Fibroblast of skin of left quadriceps (primary cell): Measurements from ENCODE around the gene PDZD2.
A peak's percentile ranks its signal among the peaks of the same experiment; 100 is the strongest.
"Not testable (repeated sequence)": the region's sequence is repeated elsewhere in the genome, so short reads cannot be mapped to it uniquely, and the experiment has no call there.

ENCODE experiments used
- DNase-seq, 2 experiments: peaks; one replicate each; pipeline ENCODE4 v3.0.0-alpha.2; 2013; ENCODE audit warnings: low read depth in 2 of 2

PDZD2 gene

GRCh38 chr5:31769530-31769929, 130.6 kb downstream of the PDZD2 start:
- no peak for DNase-seq

- DNase-seq, result no peak
Measured at GRCh38 chr5:31770132-31770720, 131.3 kb downstream of the PDZD2 start.

GRCh38 chr5:31770998-31771397, 132.1 kb downstream of the PDZD2 start:
- DNase-seq, result no peak

DNA sequence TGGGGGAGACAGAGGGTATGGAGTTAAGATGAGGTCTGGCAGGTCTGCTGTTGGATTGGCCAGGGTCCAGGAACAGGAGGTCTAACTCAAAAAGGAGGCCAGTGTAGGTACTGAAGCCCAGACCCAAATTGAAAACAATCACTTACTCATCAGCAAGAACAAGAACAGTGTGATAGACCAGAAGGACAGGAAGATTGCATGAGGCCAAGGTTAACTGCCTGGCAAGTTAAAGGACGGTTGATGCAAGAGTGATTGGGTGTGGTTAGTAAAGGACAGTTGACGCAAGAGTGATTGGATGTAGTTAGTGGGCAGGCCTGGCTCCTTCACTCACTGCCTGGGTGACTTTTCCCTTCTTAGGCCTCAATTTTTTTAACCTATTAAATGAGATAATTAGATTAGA, 132.6 kb downstream of the PDZD2 start:
- DNase-seq, result no peak

GRCh38 chr5:31776294-31776693, 137.4 kb downstream of the PDZD2 start:
- DNase-seq, result not testable (repeated sequence)

GRCh38 chr5:31776976-31777651, 138.2 kb downstream of the PDZD2 start:
- DNase-seq, result no peak

- DNase-seq, result no peak
Measured at GRCh38 chr5:31781772-31782171, 142.8 kb downstream of the PDZD2 start.

DNA sequence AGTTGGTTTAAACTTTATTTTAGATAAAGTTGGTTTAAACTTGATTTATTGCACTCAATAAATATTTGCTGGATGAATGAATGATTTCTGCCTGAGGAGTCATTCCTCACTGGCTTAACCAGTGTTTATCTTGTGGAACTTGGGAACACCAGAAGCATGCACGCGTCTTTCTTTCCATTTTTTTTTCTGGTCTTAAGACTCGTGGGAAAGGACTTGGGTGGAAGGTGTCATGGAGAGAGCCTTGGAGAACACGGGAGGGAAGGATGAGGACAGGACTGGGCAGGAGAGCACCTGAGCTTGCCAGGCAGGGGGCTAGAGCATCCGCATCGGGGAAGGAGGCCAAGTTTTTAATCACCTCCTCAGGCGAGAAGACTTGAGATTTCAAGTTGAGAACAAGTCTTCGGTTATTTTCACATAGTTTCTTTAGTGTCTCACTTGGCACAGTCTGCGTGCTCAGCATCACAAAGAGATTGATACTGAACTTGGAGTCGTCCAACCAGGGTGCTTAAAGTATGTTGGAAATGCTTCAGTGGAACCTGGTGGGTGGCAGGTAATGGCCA, 144.2 kb downstream of the PDZD2 start:
- DNase-seq, result no peak

DNA sequence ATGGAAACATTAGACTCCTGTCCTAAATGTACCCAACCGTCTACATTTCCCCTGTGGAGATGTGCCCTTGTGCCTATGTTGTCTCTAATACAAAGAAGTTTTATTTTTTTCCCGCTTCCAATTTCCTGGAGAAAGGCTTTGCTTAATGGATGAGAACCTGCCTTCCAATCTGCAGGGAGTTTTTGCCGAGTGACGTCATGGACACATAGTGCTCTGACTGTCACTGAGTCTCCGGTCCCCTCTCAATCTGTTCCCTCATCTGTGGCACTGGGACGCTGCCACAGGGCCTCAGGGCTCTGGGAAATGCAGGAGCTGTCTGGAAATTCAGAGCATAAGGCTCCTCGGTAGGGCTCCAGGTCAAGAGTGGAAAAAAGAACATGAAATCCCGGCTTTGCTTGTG, 144.8 kb downstream of the PDZD2 start:
- DNase-seq, result no peak

GRCh38 chr5:31786090-31786631, 147.2 kb downstream of the PDZD2 start:
- DNase-seq, result no peak

GRCh38 chr5:31794009-31794408, 155.1 kb downstream of the PDZD2 start:
- no peak for DNase-seq

GRCh38 chr5:31798168-31798567, 159.2 kb downstream of the PDZD2 start:
- no peak for DNase-seq

- DNase-seq, result no peak
Measured at GRCh38 chr5:31800351-31800750, 161.4 kb downstream of the PDZD2 start.

- no peak for DNase-seq
Measured at GRCh38 chr5:31805785-31806400, 167.0 kb downstream of the PDZD2 start.

DNA sequence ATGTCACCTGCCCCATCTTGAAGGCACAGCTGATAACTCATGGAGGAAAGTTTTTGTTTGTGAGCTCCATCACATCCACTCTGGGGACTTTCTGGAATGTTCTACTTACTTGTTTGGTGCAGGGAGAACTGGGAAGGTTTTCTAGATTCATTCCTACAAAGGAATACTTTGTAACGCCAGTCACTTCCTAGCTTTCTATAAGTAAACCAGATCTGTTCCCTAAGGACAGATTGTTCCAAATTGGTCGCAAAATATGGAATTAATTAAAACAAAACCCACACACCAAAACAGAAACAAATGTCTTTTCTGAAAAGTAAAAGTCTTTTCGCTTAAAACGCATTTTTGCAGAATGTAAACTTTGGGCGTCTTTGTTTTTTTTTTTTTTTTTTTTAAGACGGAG, 167.6 kb downstream of the PDZD2 start:
- peak; percentile 37 to 56 for DNase-seq

DNA sequence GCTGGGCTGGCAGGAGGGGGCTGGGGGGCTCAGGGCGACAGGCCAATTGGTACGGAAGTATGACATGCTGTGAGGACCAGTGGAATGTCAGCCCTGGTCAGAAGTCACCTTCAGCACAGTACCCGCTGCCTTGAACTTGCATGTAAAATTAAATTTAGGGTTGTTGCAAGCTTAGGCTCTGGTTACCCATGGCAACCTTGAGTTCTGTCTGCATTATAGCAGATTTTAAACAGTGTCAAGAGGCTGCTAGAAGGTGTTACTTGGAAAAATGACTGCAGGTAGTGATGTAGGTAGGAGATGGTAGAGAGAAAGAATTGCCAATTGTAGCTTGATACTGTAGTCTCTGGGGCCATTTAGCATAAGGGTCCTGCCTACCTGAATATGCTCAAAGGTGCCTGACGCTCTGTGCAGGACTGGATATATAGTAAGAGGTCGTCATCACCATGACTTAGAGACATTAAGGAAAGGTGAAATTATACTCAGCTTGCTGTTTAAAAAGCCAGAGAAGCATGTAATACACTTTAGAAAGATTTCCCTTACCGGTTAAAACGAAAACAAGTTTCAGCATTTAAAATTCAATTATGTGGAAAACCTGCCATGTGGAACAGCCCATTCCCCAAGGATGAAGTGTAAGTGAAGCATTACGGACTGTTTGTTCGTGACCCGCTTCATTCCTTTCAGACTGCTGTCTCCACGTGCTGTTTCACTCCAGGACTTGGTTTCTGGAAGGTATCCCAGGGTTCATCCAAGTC, 169.0 kb downstream of the PDZD2 start:
- no peak for DNase-seq

- peak; percentile 42 to 46 for DNase-seq
Measured at GRCh38 chr5:31809050-31809870, 170.3 kb downstream of the PDZD2 start.

- peak; percentile 77 to 81 for DNase-seq
Measured at GRCh38 chr5:31811210-31811609, 172.3 kb downstream of the PDZD2 start.

DNA sequence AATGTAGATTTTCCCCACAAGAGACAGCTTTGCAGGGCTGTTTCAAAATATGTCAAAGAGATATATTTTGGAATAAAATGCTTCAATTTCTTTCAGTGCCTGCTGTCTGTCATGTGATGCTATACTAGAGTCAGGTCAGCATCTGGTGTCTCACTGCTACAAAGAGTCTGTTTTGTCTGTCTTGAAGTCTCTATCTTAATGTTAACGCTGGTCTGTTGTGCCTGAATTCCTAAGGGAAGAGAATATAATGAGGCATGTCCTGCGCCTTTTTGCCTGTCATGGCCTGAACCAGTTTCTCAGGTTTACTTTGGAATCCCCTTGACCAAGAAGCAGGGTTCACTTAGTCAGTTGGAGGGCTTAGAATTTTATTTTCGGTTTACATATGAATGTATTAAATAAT, 176.4 kb downstream of the PDZD2 start:
- DNase-seq, result no peak

DNA sequence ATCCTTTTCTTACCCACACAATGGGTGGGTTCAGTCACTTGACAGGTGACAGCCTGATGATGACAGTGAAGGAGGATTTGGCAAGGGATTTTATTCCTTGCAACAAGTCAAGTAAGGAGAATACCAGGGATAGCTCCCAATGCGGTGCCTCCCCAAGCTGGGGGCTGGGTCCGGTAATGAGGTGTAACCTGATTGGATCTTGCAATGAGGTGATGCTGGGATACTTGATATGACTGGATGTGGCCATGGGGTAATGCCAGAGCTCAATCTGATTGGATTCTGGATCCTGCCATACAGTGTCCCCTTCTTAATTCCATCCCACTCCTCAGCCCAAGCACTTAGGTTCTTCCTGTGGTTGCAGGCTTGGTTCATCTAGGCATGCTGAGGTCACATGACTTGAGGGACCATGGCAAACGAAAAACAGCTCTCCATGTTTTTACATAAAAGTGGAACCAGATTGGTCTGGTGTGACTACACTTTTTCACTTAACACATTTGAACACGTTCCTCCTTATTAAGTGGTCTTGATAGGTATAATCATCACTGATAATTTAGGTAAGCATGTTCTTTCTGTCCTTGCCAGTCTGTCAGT, 181.1 kb downstream of the PDZD2 start:
- no peak for DNase-seq

- no peak for DNase-seq
Measured at GRCh38 chr5:31823472-31823871, 184.5 kb downstream of the PDZD2 start.
